ENCODE data around the gene BCAN.

The BCAN gene

DNA sequence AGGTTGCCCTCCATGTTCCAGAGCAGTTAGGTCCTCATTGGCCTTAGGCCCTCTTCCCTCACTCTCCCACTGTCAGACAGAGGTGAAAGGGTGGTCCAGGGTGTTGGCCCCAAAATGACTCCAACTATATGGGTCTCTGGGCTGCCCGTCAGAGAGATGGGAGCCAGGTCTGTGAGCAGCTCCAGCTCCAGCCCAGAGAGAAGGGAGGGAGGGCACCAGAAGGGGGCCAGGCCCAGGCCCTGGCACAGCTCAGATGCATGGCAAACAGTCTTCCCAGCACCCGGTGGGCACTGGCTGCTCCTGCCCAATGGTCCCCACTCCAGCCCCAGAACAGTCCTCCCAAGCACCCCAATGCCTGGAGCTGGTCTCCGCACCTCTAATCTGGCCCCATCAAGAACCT, 2.2 kb downstream of the BCAN start:
- no peak for DNase-seq

DNA sequence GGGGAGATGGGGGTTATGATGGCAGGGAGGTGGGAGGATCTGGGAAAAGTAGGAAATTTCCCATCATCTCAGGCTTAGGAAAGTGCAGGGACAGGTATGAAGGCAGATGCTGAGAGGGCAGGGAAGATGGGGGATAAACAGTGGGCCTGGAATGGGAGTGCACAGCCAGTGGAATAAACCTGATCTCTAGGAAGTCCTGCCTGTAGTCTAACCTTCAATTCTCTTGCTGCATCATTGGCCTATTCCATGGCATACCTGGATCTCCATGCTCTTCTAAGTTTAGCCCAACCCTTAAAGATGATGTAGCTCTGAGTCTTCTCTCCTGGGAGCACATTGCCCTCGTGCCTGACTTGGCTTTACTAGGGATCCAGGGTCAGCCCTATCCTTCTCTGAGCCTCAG, 2.7 kb downstream of the BCAN start:
- DNase-seq = no peak

DNA sequence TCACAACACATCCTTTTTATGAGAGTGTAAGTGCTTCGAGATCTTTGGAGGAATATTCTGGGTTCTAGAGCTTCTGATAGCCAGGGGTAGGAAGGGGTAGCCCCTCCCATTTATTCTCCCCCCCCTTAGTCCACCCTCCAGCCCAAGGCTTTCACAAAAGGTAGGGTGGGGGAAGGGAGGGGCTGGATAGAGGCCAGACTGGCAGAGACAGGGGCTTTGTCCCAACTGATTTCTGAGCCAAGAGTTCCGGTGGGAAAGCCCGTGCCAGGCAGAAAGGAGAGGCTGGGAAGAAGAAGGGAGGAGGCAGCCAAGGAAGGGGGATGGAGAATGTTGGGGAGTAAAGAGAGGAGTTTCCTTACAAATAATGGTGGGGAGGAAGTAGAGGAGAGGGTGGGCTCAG, 3.1 kb downstream of the BCAN start:
- no peak for DNase-seq

DNA sequence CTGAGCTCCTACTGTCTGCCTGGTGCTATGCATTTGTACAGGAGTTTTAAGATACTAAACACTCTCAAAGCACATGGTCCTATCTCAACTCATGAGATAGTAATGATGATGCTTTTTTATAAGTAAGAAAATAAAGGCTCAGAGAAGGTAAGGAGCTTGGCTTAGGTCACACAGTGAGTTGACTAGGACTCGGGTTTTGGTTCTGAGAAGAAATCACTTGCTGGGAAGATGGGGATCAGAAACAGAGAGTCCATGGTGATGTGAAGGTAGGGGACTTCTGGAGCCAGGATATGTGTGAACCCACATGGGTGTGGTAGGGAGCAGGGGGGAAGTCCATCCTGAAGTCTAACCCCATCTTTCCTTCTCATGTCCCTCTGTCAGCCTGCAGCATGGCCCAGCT, 3.7 kb downstream of the BCAN start:
- no peak for DNase-seq

DNA sequence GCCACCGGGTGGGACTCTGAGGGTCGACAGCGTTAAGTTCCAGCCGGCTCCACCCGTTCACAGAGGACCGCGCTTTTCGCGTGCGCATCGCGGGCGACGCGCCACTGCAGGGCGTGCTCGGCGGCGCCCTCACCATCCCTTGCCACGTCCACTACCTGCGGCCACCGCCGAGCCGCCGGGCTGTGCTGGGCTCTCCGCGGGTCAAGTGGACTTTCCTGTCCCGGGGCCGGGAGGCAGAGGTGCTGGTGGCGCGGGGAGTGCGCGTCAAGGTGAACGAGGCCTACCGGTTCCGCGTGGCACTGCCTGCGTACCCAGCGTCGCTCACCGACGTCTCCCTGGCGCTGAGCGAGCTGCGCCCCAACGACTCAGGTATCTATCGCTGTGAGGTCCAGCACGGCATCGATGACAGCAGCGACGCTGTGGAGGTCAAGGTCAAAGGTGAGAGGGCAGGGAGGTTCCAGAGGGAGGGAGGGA, 4.9 kb downstream of the BCAN start:
- DNase-seq = no peak

DNA sequence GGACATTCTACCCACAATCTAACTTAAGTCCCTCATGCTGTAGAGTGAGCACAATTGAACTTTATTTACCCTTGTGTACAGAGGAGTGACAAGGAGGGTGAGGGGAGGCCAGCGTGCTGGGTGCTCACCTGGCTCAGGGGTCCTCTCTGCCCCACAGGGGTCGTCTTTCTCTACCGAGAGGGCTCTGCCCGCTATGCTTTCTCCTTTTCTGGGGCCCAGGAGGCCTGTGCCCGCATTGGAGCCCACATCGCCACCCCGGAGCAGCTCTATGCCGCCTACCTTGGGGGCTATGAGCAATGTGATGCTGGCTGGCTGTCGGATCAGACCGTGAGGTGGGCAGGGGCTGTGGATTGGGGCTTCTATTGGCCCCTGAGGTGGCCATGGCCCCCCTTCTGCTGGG, 5.4 kb downstream of the BCAN start:
- DNase-seq = no peak

DNA sequence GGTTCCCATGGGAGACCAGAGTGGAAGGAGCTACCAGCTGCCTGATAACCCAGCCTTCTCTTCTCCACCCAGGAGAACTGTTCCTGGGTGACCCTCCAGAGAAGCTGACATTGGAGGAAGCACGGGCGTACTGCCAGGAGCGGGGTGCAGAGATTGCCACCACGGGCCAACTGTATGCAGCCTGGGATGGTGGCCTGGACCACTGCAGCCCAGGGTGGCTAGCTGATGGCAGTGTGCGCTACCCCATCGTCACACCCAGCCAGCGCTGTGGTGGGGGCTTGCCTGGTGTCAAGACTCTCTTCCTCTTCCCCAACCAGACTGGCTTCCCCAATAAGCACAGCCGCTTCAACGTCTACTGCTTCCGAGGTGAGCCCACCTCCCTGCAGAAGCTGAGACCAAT, 6.6 kb downstream of the BCAN start:
- DNase-seq = no peak

DNA sequence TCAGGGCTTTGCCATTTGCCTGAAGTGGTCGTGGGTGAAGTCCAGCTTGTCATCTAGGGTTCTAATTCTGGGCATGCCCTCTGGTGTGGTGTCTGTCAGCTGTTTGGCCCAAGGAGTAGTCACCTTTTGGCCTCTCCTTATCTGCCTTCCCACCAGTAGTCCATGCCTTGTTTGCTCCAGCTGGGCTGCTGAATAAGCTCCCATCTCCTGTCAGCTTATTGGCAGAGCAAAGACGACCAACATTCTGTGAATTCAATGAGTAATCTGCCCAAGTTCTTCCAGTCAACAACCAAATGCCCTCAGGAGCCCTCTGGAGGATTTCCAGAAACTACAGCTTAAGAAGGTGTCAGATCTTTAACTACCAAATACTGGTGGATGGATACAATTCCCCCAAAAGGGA, 7.0 kb downstream of the BCAN start:
- DNase-seq = no peak

DNA sequence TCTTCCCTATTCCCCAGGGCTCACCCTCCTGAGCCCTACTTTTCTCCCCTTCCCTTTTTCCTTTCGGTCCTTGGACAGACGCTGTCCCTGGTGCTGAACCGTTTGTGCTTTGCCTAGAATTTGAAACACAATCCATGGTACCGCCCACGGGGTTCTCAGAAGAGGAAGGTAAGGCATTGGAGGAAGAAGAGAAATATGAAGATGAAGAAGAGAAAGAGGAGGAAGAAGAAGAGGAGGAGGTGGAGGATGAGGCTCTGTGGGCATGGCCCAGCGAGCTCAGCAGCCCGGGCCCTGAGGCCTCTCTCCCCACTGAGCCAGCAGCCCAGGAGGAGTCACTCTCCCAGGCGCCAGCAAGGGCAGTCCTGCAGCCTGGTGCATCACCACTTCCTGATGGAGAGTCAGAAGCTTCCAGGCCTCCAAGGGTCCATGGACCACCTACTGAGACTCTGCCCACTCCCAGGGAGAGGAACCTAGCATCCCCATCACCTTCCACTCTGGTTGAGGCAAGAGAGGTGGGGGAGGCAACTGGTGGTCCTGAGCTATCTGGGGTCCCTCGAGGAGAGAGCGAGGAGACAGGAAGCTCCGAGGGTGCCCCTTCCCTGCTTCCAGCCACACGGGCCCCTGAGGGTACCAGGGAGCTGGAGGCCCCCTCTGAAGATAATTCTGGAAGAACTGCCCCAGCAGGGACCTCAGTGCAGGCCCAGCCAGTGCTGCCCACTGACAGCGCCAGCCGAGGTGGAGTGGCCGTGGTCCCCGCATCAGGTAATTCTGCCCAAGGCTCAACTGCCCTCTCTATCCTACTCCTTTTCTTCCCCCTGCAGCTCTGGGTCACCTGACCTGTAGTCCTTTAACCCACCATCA, 10.4 kb downstream of the BCAN start:
- no peak for DNase-seq

DNA sequence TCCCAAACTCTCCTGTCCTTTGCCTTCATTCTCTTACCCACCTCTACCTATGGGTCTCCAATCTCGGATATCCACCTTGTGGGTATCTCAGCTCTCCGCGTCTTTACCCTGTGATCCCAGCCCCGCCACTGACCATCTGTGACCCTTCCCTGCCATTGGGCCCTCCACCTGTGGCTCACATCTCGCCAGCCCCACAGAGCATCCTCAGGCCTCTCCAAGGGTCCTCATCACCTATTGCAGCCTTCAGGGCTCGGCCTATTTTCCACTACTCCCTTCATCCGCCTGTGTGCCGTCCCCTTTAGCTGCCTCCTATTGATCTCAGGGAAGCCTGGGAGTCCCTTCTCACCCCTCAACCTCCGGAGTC, 11.1 kb downstream of the BCAN start:
- no peak for DNase-seq

DNA sequence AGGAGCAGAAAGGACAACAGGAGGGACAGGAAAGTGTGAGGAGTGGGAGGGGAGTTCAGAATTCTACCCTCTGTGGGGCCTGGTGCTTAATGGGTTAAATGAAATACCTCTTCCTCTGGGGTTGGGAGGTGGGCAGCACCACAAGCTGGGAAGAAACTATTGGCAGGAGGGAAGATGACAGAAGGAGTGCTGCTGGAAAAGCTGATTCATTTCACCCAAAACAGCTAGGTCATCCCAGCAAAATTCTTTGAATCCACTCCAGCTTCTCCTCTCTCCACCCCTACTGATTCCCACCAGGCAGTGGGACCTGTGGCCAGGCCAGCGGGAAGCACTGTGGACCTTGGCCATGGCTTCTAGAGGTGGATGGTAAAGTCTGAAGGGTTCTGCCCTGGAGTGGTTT, 12.8 kb downstream of the BCAN start:
- no peak for DNase-seq

DNA sequence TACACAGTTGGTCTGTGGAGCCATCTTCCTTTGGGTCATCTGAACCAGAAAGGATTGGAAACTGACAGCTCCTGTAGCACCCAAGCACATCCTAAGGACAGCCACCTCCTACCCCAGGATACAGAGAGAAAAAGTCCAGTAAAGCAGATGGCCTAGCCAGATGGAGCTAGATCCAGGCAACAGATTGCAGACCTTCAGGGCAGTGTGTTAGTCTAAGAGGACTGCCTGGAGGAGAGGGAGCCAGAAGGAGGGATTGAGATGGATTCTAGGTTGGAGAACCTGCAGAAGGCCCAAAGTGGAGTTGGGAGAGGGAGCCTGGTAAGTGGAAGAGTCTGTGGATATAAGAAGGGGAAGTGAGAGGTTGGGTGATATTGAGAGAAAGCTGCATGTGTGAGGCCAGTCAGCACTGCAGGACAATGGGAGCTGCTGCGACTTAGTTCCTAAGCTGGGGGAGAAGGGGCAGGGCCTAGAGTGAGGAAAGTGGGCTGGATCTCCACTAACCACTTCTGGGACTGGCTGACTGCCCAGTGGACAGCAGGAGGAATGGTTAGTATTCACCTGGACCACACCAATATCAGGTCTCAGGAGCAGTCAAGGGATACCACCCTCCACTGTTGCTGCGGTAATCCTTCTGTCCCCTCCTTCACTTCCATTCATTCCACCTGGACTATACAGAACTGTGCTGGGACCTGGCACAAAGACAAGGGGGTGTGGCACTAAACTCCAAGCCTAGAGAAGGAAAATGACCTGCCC, 13.4 kb downstream of the BCAN start:
- DNase-seq = no peak

DNA sequence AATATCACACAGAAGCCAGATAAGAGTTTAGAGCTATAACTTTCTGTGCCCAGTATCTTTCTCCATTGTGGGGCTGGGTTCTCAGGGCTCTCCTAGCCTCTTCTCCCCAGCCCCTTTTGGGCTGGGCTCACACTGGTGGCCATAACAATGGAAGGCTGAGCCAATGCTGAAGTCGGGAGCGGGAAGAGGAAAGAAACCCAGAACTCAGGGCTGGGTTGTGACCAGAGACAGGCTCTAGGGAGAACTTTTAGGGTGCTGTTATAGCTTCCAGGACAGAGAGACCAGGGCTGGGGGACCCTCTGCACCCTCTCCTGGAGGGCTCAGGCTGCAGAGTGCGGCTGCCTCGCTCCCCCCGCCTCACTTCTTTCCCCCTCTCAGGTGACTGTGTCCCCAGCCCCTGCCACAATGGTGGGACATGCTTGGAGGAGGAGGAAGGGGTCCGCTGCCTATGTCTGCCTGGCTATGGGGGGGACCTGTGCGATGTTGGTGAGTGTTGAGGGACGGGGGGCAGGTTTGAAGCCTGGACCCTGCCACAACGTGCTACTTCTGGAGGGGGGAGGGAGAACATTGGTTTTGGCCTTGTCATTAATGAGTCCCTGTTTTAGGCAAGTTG, 14.1 kb downstream of the BCAN start:
- no peak for DNase-seq

DNA sequence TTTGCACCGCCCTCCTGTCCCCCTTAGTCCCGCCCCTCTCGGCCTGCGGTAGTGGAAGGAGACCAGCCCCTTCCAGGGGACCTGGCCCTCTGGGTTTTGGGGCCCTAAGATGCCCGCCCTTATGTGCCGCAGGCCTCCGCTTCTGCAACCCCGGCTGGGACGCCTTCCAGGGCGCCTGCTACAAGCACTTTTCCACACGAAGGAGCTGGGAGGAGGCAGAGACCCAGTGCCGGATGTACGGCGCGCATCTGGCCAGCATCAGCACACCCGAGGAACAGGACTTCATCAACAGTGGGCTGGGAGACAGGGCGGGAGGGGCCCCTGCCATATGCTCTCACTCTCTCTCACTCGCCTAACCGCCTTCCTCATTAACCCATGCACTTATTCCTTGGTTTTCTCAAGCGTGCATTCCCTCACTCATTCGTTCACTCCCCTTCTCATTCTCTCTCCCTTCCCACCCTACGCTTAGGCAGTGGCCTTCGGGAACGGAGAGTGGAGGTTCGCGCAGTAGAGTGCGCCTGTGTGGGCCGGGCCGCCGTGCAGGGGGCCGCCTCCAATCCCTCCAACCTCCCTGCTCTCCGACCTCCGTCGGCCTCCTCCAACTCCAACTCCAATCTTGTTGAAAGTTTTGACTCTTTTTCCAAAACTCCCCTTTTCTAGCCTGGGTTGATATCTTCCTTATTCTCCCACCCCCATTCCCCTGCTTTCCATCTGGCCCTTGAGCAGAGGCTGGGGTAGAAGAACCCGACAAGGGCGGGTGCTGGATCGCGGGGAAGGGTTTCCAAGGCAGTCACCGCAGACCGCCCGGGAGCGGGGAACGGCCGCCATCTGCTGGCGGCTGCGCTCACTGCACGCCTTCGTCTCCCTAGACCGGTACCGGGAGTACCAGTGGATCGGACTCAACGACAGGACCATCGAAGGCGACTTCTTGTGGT, 15.2 kb downstream of the BCAN start:
- DNase-seq = peak; percentile 76

DNA sequence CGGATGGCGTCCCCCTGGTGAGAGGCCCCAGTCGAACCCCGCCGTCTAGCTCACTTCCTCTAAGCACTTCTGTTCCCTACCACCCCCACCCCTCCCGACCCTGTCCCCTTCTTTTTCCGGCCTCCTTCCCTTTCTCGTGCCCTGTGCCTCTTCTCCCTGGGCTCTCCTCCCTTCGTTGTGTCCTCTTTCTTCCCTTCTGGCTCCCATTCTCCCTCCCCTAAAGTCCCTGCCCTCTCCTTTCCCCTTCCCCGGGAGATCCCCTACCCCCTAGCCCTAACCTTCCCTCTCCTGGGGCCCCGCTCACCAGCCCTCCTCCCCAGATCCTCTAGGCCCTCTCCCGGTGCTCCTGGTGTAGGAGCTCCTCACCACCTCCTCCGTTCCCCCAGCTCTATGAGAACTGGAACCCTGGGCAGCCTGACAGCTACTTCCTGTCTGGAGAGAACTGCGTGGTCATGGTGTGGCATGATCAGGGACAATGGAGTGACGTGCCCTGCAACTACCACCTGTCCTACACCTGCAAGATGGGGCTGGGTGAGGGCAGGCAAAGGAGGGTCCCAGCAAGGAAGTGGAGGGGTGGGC, 15.9 kb downstream of the BCAN start:
- no peak for DNase-seq

DNA sequence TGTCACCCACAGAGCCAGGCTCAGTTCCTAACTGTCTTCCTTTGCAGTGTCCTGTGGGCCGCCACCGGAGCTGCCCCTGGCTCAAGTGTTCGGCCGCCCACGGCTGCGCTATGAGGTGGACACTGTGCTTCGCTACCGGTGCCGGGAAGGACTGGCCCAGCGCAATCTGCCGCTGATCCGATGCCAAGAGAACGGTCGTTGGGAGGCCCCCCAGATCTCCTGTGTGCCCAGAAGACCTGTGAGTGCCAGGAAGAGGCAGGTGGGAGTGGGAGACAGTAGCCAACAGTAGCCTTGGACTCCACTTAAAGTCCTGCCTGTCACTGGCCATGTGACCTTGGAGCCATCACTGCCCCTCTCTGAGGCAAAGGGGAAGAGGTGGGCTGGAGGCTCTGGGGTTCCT, 16.6 kb downstream of the BCAN start:
- DNase-seq = no peak

DNA sequence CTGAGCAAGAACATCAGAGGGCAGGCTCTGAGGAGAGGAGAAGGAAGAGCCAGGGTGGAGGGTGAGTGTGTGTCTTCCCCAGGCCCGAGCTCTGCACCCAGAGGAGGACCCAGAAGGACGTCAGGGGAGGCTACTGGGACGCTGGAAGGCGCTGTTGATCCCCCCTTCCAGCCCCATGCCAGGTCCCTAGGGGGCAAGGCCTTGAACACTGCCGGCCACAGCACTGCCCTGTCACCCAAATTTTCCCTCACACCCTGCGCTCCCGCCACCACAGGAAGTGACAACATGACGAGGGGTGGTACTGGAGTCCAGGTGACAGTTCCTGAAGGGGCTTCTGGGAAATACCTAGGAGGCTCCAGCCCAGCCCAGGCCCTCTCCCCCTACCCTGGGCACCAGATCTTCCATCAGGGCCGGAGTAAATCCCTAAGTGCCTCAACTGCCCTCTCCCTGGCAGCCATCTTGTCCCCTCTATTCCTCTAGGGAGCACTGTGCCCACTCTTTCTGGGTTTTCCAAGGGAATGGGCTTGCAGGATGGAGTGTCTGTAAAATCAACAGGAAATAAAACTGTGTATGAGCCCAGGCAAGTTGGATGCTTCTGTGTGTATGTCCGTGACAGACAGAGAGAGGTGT, 17.1 kb downstream of the BCAN start:
- no peak for DNase-seq

DNA sequence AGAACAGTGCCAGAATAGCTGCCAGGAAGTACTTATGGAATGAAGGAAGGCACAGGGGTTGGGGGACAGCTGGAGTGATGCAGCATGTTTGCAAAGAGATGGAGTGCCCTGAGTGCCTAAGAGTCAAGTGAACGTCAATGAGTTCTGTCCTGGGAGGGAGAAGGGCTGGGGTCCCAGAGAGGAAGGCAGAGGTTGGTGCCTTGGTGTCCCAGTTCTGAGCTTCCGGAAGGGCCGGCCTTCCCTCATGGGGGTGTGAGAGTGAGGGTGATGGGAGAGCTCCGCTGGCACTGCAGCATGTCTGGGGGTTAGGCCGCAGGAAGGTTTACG, 17.7 kb downstream of the BCAN start:
- DNase-seq = no peak

DNA sequence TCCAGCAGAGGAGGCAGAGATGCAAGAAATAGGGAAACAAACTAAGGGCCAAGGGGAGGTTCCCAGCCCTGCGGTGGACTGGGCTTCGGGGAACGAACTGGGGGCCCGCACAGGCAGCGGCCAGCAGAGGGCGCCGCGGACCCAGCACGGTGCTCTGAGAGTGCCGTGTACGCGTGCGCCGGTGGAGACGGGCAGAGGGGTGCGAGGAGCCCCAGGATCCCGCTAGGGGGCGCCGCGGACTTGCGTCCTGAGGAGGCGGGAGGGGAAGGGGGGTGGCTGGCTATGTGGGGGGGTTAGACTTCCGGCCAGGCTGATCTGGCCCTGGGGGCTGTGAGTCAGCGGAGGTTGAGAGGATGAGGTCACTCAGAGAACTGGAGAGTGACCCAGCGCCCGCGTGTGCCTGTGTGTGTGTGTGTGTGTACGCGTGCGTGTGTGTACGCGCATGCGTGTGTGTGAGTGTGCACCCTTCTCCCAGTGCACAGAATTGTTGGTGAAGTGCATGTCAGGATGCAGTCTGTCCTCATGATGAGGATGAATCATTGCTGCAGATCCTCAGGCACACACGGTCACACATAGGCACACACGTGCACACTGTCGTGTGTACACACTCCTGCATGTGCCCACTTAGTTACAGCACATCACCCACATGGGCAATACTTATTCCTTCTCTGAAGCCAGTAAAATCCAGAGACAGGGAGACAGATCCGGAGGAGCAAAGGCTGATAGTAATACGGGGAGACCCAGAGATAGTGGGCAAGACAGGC, 18.3 kb downstream of the BCAN start:
- DNase-seq = peak; percentile 92

DNA sequence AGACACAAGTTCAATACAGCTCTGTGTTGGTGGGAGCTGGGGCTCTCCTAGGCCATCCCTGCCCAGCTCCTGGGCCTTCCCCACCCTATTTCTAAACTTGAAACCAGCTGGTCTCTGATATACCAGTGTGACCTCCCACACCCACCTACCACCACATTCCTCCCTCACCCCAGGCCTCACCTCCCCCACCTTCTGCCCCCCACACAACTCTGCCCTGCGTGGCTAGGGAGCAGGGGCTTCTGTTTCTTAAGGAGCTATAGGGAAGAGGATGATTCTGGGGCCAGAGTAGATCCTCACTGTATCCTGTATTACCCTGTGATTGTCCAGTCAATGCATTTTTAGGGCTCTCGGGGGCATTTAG, 18.8 kb downstream of the BCAN start:
- no peak for DNase-seq

DNA sequence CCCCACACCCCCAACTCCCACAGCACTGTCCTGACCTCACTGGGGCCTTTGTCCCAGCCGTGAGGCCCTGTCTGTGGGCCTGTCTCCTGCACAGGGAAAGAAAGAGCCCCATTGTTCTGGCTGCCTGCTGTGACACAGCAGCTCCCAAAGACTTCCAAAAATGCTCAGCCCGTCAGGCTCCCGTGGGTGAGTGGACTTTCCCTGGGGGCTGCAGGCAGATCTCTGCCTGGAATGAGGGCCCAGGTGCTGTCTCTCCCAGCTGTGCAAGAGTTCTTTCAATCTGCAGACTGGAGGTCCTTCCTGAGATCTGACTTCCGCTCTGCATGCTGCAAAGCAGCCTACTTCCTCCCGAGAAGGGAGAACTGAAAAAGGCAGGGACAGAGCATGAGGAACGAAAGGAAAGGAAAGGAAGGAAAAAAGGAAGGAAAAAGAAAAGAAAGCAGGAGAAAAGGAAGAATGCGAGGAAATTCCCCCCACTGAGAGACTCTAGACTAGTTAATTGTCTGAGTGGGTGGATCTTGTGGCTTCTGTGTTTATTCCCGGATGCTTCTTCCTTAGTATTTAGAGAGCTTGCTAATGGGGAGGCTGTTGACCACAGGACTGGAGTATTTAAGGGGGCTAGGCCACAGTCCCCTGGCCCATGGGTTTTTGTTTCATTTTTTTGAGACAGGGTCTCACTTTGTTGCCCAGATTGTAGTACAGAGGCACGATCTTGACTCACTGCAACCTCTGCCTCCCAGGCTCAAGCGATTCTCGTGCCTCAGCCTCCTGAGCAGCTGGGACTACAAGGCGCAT, 20.3 kb downstream of the BCAN start:
- no peak for DNase-seq

Data from CD4-positive, alpha-beta T cell treated with Interleukin-21 for 1 hour (primary cell).